ENCODE measurements around the gene MUC5B. TPM values are rescaled to one million over a fixed set of nuclear protein-coding genes. Genes with fewer than 3 reads are reported as not detected.

Gene MUC5B
- total RNA-seq, 2 experiments from 2014 or later = not detected

- intact Hi-C loops (cut with micrococcal nuclease) = no loop called here
- ATAC-seq = no peak
- no peaks in the 10 kb centered on the region for H3K9me3 Mint-ChIP-seq
- peaks cover 14% of the 10 kb centered on the region for H3K36me3 Mint-ChIP-seq (ENCODE audit: low read depth)
- TF ChIP-seq CTCF (IDR thresholded peaks at IDR 0.05) = no peak
- no peaks in the 10 kb centered on the region for H3K4me1 Mint-ChIP-seq (ENCODE audit: low read depth)
- DNase-seq = no peak
- no peaks in the 10 kb centered on the region for H3K27me3 Mint-ChIP-seq
- no peak overlapping the region for H3K27ac Mint-ChIP-seq
- ChIA-PET POLR2A (no interaction called here), CTCF (no interaction called here)
- no peak overlapping the region for H3K4me3 Mint-ChIP-seq
Measured at GRCh38 chr11:1285316-1285744, 62.5 kb downstream of the MUC5B start.

- H3K4me3 Mint-ChIP-seq = no peak overlapping the region
- ATAC-seq = no peak
Measured at GRCh38 chr11:1285876-1286275, 63.0 kb downstream of the MUC5B start.

GRCh38 chr11:1287928-1288327 lies 65.1 kb downstream of the MUC5B start:
- ChIA-PET POLR2A (no interaction called here), CTCF (no interaction called here)
- no peaks in the 10 kb centered on the region for H3K4me1 Mint-ChIP-seq (ENCODE audit: low read depth)
- no peaks in the 10 kb centered on the region for H3K9me3 Mint-ChIP-seq
- no peak for DNase-seq
- no peak overlapping the region for H3K27ac Mint-ChIP-seq
- H3K27me3 Mint-ChIP-seq = no peaks in the 10 kb centered on the region
- peaks cover 14% of the 10 kb centered on the region for H3K36me3 Mint-ChIP-seq (ENCODE audit: low read depth)
- ATAC-seq = no peak
- no peak overlapping the region for H3K4me3 Mint-ChIP-seq
- intact Hi-C loops (cut with micrococcal nuclease) = no loop called here
- no peak for TF ChIP-seq CTCF (IDR thresholded peaks at IDR 0.05)

More at GRCh38 chr11:1285876-1286275, 63.0 kb downstream of the MUC5B start:
- no peaks in the 10 kb centered on the region for H3K9me3 Mint-ChIP-seq
- intact Hi-C loops (cut with micrococcal nuclease) = no loop called here
- no peak for TF ChIP-seq CTCF (IDR thresholded peaks at IDR 0.05)
- H3K27ac Mint-ChIP-seq = no peak overlapping the region
- CTCF ChIA-PET = no interaction called here
- H3K27me3 Mint-ChIP-seq = no peaks in the 10 kb centered on the region
- DNase-seq = no peak
- no peaks in the 10 kb centered on the region for H3K4me1 Mint-ChIP-seq (ENCODE audit: low read depth)
- POLR2A ChIA-PET = no interaction called here
- H3K36me3 Mint-ChIP-seq (ENCODE audit: low read depth) = peaks cover 14% of the 10 kb centered on the region

GRCh38 chr11:1288426-1289151 lies 65.7 kb downstream of the MUC5B start:
- ChIA-PET CTCF (no interaction called here), POLR2A (no interaction called here)
- peaks cover 14% of the 10 kb centered on the region for H3K36me3 Mint-ChIP-seq (ENCODE audit: low read depth)
- ATAC-seq = no peak
- no peaks in the 10 kb centered on the region for H3K27me3 Mint-ChIP-seq
- no peak for TF ChIP-seq CTCF (IDR thresholded peaks at IDR 0.05)
- no peaks in the 10 kb centered on the region for H3K9me3 Mint-ChIP-seq
- H3K27ac Mint-ChIP-seq = no peak overlapping the region
- DNase-seq = no peak
- H3K4me3 Mint-ChIP-seq = no peak overlapping the region
- intact Hi-C loops (cut with micrococcal nuclease) = no loop called here
- H3K4me1 Mint-ChIP-seq (ENCODE audit: low read depth) = no peaks in the 10 kb centered on the region

- H3K27me3 Mint-ChIP-seq = no peaks in the 10 kb centered on the region
- no peak overlapping the region for H3K4me3 Mint-ChIP-seq
- H3K27ac Mint-ChIP-seq = no peak overlapping the region
- TF ChIP-seq CTCF (IDR thresholded peaks at IDR 0.05) = no peak
- intact Hi-C loops (cut with micrococcal nuclease) = no loop called here
- no peaks in the 10 kb centered on the region for H3K9me3 Mint-ChIP-seq
- ATAC-seq = no peak
- no peak for DNase-seq
- peaks cover 14% of the 10 kb centered on the region for H3K36me3 Mint-ChIP-seq (ENCODE audit: low read depth)
- CTCF ChIA-PET = no interaction called here
- H3K4me1 Mint-ChIP-seq (ENCODE audit: low read depth) = no peaks in the 10 kb centered on the region
- POLR2A ChIA-PET = no interaction called here
Measured at GRCh38 chr11:1289211-1289935, 66.5 kb downstream of the MUC5B start.
